Renal cortex interstitium (tissue), 11 donors: ENCODE results near the gene ASH1L. TPM values are rescaled to one million over a fixed set of nuclear protein-coding genes. Genes with fewer than 3 reads are reported as not detected.
A peak's percentile ranks its signal among the peaks of the same experiment; 100 is the strongest.
"Not testable (repeated sequence)": the region's sequence is repeated elsewhere in the genome, so short reads cannot be mapped to it uniquely, and the experiment has no call there.

Experiments
- DNase-seq, 11 donors: peaks; one replicate each; pipeline ENCODE4 v3.0.0-alpha.2; 2013; ENCODE audit warnings: low read depth in 9 of 11, low spot score in 4 of 11; ENCODE audit errors: extremely low read depth in 1 of 11
- polyA plus RNA-seq, 3 donors: library from polyadenylated mRNA; unstranded; fragments of 120-200 nt; gene quantifications; one replicate each; pipeline ENCODE4 v1.2.1, GENCODE V29; 2013; ENCODE audit not compliant: insufficient read length in 3 of 3

ASH1L gene
- polyA plus RNA-seq, 3 donors, result 40.4 to 46.4 (median 41.0) TPM

- not testable (repeated sequence) for DNase-seq
Measured at GRCh38 chr1:155511385-155511784, 51.2 kb downstream of the ASH1L start.

DNA sequence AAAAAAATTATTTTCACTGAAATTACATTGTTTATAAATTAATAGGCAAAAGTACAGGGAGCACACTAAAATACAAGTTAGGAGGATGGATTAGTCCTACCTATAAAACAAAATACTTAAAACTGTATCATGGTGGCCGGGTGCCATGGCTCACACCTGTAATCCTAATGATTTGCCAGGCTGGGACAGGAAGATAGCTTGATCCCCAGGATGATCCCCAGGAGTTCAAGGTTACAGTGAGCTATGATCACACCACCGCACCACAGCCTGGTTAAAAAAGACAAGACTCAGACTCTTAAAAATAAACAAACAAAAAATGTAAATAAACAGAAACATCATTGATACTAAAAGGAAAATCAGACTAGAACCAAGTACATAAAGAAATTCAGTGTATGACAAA is 53.5 kb downstream of the ASH1L start:
- no peak for DNase-seq

DNA sequence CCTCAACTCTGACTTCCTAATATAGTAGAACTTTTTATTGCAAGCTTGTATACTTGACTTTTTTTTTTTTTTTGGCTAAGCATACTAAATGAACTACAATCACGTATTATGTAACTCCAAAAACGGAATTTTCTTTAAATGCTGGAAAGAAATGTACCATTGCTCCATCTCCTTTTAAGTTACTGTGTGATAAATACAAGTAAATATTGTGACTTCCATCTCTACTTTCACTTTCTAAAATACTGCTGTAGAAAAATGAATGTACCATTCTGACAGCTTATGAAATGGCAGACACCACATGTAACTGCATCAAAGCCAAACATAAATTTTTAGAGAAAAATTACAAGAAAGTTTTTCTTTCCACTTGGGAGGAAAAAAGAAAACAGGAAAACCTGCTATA is 54.7 kb downstream of the ASH1L start:
- no peak for DNase-seq

- DNase-seq, result not testable (repeated sequence)
Measured at GRCh38 chr1:155505963-155506362, 56.6 kb downstream of the ASH1L start.

DNA sequence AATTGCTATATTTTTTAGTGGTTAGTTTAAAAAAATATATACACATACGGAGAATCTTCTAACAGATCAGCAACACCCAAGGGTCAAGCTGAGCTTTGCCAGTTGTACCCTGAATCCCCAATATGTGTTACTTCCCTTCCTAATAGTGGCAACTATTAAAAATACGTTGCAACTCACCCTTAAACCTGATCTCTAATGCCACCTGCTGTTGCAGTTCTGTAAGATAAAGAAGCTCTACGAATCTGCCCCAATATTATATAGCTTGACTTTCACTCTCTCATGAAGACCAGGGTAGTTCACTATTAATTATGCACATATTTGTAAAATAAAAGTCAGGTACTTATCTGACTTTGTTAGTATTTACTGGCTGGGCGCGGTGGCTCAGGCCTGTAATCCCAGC is 58.4 kb downstream of the ASH1L start:
- DNase-seq, result no peak

DNA sequence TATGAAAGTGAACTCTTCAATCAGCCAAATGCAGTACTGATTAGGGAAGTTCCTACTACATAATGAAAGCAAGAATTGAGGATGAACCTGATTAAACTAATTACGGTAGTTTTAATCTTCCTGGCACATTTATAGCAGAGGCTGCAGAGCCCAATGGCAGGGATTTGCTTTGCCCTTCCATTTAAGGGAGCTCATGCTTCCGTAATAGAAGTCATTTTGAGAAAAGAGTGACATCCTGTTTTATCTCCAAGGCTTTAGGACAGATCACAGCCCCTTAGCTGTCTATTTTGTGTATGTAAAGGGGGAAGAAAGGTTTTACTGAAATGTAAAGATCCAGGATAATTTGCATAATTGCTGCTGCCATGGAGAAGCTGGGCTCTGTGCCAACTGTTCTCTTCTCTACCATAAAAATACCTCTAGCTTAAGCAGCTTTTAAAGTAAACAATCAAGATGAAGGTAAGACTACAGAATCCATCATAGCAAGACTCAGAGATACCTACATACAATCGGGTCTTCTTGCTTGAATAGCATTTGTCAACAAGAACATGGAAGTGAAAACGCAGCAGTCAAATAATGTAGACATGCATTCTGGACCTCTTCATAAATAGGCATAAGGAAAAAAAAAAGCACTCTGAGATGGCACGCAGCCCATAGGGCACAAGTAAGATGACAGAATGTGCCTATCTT is 62.5 kb downstream of the ASH1L start:
- DNase-seq, result peak in 9 of 11 donors; percentile 3 to 27 (median 23)

GRCh38 chr1:155499263-155499662 is 63.3 kb downstream of the ASH1L start:
- DNase-seq, result no peak

DNA sequence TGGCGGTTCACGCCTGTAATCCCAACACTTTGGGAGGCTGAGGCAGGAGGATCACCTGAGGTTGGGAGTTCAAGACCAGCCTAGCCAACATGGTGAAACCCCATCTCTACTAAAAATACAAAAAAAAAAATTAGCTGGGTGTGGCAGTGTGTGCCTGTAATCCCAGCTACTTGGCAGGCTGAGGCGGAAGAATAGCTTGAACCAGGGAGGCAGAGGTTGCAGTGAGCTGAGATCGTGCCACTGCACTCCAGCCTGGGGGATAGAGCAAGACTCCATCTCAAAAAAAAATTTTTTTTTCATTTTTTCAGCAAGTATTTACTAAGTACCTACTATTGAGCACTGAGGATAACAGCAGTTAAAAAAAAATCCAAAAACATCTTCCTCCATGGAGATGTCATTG is 69.0 kb downstream of the ASH1L start:
- not testable (repeated sequence) for DNase-seq

DNA sequence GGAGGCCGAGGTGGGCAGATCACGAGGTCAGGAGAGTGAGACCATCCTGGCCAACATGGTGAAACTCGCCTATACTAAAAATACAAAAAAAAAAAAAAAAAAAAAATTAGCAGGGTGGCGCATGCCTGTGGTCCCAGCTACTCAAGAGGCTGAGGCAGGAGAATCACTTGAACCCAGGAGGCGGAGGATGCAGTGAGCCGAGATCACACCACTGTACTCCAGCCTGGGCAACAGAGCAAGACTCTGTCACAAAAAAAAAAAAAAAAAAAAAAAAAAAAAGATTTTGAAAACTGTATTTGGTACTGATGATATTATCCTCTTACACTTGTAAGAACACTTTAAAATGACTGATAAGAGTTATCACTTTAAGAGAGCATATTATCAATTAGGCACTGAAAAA is 74.2 kb downstream of the ASH1L start:
- not testable (repeated sequence) for DNase-seq

GRCh38 chr1:155487541-155487940 is 75.1 kb downstream of the ASH1L start:
- DNase-seq, result no peak

DNA sequence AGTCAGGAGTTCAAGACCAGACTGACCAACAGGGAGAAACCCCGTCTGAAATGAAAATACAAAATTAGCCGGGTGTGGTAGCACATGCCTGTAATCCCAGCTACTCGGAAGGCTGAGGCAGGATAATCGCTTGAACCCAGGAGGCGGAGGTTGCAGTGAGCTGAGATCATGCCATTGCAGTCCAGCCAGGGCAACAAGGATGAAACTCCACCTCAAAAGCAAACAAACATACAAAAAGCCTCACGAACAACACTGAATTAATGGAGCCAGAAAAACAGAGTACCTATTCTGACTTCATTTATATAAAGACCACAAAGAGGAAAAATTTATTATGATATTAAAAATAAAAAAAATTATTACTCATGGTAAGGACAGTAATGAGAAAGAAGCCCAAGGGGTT is 75.7 kb downstream of the ASH1L start:
- not testable (repeated sequence) for DNase-seq

DNA sequence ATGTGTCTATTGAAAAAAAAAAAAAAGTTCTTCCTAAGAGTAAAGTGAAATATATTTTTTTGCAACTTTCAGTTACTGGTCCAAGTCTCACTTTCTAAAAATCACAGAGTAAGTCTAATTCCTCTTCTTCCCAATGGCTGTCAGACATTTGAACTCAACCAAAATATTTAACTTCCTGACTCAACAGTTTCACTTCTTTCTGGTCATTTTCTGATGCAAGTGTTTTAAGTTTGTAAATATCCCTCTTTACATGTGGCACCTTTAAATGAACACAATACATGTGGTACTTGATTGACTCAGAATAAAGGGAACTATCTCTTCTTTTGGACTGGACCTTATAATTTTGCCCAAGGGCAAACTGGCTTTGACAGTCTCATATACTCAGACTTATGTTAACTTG is 76.7 kb downstream of the ASH1L start:
- DNase-seq, result no peak

DNA sequence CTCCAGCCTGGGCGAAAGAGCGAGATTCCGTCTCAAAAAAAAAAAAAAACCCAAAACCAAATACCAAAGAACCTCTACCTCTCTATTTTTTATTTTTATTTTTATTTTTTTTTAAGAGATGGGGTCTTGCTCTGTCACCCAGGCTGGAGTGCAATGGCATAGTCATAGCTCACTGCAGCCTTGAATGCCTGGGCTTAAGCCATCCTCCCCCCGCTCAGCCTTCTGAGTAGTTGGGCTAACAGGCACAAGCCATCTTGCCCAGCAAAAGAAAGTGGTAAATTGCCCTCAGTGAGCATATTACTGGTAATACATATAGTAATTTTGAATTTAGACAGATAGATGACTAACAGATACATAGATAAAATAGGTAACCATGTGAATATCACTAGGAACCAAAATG is 77.4 kb downstream of the ASH1L start:
- DNase-seq, result no peak

DNA sequence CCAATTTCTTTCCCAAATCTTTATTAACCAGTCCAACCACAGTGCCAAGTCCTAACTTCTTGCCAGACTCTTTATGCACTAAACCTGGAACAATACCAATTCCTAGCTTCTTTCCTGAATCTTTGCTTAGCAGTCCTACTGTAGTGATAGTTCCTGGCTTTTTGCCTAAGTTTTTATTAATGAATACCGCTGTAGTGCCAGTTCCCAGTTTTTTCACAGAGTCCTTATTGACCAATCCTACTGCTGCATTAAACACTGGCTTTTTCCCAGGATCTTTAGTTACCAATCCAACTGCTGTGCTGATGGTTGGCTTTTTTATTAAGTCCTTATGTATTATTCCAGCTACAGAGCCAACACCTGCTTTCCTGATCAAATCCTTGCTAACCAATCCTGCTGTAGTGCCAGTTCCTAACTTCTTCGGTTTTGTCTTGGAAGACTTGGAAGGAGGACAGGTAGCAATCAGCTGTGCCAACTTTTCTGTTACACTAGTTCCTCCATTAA is 80.8 kb downstream of the ASH1L start:
- DNase-seq, result no peak

GRCh38 chr1:155479205-155479604 is 83.4 kb downstream of the ASH1L start:
- no peak for DNase-seq

DNA sequence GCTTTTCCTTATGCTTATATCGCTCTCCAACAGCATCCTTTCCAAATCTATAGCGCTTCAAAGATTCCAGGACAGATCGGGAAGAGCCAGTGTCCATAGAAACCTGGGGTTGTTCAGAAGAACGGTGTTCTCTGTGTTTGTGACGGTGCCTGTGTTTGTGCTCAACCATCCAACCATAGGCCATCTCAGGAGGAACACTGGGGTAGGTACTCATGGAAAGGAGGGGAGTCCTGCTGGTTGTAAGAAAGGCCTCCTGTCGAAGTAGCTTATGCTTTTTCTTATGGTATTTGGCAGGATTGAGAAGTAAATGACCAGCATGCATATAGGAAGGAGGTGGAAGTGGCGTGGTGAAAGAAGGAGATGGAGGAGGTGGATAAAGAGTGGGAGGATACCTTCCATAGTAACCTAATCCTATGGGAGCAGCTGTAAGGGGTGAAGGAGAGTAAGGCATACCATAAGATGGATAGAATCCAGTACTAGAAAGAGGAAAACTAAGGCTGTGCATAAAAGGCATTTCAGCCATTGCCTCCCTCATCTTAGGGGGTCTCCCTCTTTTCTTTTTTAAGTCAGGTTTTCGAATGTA is 84.2 kb downstream of the ASH1L start:
- DNase-seq, result no peak

- no peak for DNase-seq
Measured at GRCh38 chr1:155474146-155474545, 88.5 kb downstream of the ASH1L start.

DNA sequence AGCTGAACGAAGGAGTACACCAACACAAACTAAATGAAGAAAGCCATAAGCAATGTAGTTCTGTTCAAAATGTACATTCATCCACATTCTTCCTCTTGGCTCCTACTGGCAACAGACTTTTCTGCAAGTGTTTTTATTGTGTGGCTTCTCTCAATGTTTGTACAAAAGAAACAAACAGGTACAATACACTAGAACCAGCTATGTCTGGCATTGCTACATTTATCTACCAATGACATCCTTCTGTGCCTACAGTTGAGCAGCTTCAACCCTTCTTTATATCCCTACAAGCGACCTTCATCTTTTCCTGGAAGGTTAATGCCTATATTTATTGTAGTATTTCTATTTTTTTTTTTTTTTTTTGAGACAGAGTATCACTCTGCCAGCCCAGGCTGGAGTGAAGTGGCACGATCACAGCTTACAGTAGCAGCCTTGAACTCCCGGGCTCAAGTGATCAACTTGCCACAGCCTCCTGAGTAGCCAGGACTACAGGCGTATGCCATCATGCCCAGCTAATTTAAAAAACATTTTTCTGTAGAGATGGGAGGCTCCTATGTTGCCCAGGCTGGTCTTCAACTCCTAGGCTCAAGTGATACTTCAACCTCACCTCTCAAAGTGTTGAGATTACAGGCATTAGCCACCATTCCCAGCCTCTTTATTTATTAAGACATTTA is 89.3 kb downstream of the ASH1L start:
- DNase-seq, result no peak

DNA sequence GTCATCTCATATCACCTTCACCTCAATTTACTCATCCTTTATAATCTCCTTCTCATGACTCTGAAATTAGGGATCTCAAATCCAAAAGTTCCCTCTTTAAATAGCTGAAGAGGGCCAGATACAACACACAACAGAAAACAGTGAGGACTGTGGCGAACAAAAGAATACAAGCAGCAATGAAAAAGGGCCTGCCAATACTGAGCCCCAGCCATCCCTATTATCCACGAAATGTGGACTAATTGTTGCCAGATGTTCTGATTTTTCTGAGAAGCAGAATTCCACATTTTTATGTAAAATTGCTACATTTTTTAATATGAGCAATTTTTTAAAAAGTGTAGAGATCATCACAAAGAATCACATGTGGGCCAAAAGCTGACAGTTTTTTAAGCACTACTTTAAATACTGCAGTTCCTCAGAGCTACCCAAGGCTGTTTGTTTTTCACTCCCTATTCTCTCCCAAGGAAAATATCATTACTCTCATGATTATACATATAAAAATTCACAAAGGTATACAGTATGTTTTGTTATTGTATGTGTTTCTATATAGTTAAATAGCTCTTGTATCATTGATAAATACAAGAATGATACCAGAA is 90.0 kb downstream of the ASH1L start:
- no peak for DNase-seq

DNA sequence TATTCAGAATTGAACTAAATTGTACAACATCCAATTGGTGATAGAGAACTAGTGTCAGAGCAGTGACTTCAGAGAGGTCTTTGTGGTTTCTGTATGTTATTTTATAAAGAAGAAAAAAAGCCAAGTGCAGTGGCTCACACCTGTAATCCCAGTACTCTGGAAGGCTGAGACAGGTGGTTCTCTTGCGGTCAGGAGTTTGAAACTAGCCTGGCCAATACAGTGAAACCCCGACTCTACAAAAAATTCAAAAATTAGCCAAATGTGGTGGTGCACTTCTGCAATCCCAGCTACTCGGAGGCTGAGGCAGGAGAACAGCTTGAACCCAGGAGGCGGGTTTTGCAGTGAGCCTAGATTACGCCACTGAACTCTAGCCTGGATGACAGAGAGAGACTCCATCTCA is 90.7 kb downstream of the ASH1L start:
- DNase-seq, result no peak
